ENCODE data around the gene BMS1.
"Not testable (repeated sequence)": the region's sequence is repeated elsewhere in the genome, so short reads cannot be mapped to it uniquely, and the experiment has no call there.

The BMS1 gene

GRCh38 chr10:42816912-42817311, 34.3 kb downstream of the BMS1 start:
- TF ChIP-seq ZFX (IDR thresholded peaks at IDR 0.05), result no peak
- no peak for TF ChIP-seq CTCF (conservative IDR thresholded peaks at IDR 0.05)
- H3K27ac ChIP-seq, result no peak overlapping the region

DNA sequence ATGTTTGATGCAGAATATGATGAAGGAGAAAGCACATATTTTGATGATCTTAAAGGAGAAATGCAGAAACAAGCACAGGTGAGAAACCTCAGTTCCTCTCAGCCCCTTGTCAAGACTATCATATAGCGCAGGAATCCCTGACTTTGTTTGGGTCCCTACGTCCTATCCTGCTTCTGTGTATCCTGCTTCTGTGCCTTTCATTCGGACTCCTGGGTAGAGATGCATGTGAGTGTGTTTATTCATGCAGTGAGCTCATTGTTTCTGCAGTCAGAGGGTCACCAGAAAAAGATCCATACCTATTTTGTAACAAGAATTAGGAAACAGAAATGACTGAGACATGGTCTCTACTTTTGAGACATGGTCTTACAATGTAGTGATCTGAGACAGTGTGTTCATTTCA, 34.8 kb downstream of the BMS1 start:
- not testable (repeated sequence) for H3K27ac ChIP-seq

DNA sequence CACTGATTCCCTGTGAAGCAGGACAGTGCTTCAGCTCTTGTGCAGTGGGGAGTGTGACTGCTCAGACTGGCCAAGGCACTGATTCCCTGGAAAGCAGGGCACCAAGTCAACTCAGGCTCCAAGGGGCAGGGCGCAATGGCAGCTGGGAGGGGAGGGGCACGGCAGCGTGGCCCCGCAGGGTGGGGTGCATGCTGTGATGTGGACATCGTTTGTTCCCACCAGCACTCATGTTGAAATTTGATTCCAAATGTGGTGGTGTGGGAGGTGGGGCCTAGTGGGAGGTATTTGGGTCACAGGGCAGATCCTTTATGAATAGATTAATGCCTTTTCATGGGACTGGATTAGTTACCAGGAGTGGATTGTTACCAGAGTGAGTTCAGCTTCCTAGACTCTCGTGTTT, 44.2 kb downstream of the BMS1 start:
- not testable (repeated sequence) for H3K27ac ChIP-seq

- H3K27ac ChIP-seq, result no peak overlapping the region
- TF ChIP-seq ZFX (IDR thresholded peaks at IDR 0.05) (no peak), CTCF (conservative IDR thresholded peaks at IDR 0.05) (no peak; the same call in 1 of the 2 replicates)
These were observed 44.6 kb downstream of the BMS1 start for GRCh38 chr10:42827201-42827600.

DNA sequence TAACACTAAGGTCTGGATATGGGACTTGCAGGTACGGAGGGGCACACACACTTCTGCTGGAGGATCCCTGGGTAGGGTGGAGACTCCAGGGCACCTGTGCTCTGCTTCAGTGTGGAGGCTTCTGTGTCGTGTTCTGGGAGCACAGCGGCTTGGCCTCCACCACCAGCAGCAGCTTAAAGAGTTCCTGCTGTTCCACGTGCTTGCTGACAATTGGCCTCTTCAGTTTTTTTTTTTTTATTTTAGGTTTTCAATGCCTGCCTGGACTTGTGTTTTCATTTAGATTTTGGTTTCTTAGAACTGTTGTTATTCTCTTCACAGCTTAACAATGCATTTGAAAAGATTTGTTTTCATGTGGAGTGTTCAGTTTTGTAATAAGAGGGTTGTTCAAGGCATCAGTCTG, 45.8 kb downstream of the BMS1 start:
- not testable (repeated sequence) for H3K27ac ChIP-seq

DNA sequence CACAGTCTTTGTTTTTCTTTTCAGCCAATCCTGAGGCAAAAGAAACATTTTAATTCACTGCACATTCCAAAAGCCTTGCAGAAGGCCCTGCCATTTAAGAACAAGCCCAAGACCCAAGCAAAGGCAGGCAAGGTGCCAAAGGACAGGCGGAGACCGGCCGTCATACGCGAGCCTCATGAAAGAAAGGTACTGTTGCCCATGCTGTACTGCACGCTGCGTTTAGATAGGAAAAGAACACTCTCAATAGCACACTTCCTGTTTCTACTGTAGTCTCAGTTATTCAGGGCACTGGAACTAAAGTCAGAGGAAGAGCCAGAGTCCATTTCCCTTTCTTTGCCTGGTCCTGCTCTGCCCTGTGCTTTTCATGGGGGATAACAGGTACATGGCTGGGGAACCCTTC, 47.6 kb downstream of the BMS1 start:
- no peak overlapping the region for H3K27ac ChIP-seq
- no peak for TF ChIP-seq CTCF (conservative IDR thresholded peaks at IDR 0.05)
- no peak for TF ChIP-seq ZFX (IDR thresholded peaks at IDR 0.05)

GRCh38 chr10:42836096-42836495, 53.5 kb downstream of the BMS1 start:
- no peak for TF ChIP-seq CTCF (conservative IDR thresholded peaks at IDR 0.05)
- no peak overlapping the region for H3K27ac ChIP-seq

- TF ChIP-seq ZFX (IDR thresholded peaks at IDR 0.05) (no peak), CTCF (conservative IDR thresholded peaks at IDR 0.05) (no peak)
- H3K27ac ChIP-seq, result no peak overlapping the region
These were observed 54.3 kb downstream of the BMS1 start for GRCh38 chr10:42836771-42837468.

DNA sequence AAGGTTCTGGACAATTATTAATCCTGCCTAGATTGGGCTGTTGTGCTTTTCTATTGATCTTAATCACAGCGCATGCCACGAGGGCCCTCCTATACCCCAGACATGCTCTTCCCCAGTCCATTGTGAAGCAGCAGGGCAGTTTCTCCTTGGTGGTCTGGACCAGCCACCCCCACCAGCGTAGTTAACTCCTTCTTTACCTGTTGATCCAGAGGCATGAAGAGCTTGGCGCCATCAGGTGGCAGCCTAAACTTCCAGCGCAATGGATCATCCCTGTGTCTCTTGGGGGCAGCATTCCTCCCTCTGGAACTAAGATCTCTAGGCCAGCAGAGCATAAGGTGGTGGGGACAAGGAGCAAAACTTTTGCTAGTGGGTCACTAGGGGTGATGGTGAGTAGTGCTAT, 62.2 kb downstream of the BMS1 start:
- H3K27ac ChIP-seq, result not testable (repeated sequence)

GRCh38 chr10:42847261-42847660, 64.7 kb downstream of the BMS1 start:
- not testable (repeated sequence) for H3K27ac ChIP-seq

Data from C4-2B (cell line).